Umbilical cord (tissue), 2 donors: ENCODE measurements around the gene H1-8. TPM values are rescaled to one million over a fixed set of nuclear protein-coding genes. Genes with fewer than 3 reads are reported as not detected.
"Not testable (repeated sequence)": the region's sequence is repeated elsewhere in the genome, so short reads cannot be mapped to it uniquely, and the experiment has no call there.

Source experiments
- DNase-seq: peaks from one replicate; pipeline ENCODE4 v3.0.0-alpha.2; 2015; ENCODE audit warnings: low spot score
- total RNA-seq: library from RNA; depleted of rRNA; stranded (reverse); fragments of >200 nt; gene quantifications from one replicate; pipeline ENCODE4 v1.2.3, GENCODE V29; 2014; ENCODE audit warnings: low replicate concordance; ENCODE audit not compliant: insufficient read depth

H1-8 gene
- not detected for total RNA-seq

- DNase-seq = no peak
Measured at GRCh38 chr3:129543156-129543790, at the start of gene H1-8. H1-8 (plus strand) TSS chr3:129543175; CDS start chr3:129543219, 44 bp downstream.

GRCh38 chr3:129493206-129493605, 49.8 kb upstream of the H1-8 start:
- no peak for DNase-seq

- DNase-seq = peak; percentile 28
Measured at GRCh38 chr3:129494499-129494898, 48.5 kb upstream of the H1-8 start.

- peak; percentile 76 for DNase-seq
Measured at GRCh38 chr3:129495006-129495639, 47.9 kb upstream of the H1-8 start.

- peak; percentile 83 for DNase-seq
Measured at GRCh38 chr3:129497876-129498275, 45.1 kb upstream of the H1-8 start.

GRCh38 chr3:129498603-129499488, 44.1 kb upstream of the H1-8 start:
- DNase-seq = not testable (repeated sequence)

- DNase-seq = not testable (repeated sequence)
Measured at GRCh38 chr3:129499604-129500333, 43.2 kb upstream of the H1-8 start.

- DNase-seq = no peak
Measured at GRCh38 chr3:129500334-129500658, 42.7 kb upstream of the H1-8 start.

GRCh38 chr3:129501630-129502029, 41.3 kb upstream of the H1-8 start:
- DNase-seq = no peak

GRCh38 chr3:129502641-129503408, 40.1 kb upstream of the H1-8 start:
- no peak for DNase-seq

- DNase-seq = no peak
Measured at GRCh38 chr3:129503471-129504291, 39.3 kb upstream of the H1-8 start.

- DNase-seq = no peak
Measured at GRCh38 chr3:129504471-129505100, 38.4 kb upstream of the H1-8 start.

- DNase-seq = no peak
Measured at GRCh38 chr3:129505341-129505740, 37.6 kb upstream of the H1-8 start.

- no peak for DNase-seq
Measured at GRCh38 chr3:129506231-129506742, 36.7 kb upstream of the H1-8 start.

- no peak for DNase-seq
Measured at GRCh38 chr3:129507181-129507831, 35.7 kb upstream of the H1-8 start.

- DNase-seq = no peak
Measured at GRCh38 chr3:129512595-129512994, 30.4 kb upstream of the H1-8 start.

- no peak for DNase-seq
Measured at GRCh38 chr3:129513705-129514104, 29.3 kb upstream of the H1-8 start.

GRCh38 chr3:129514110-129514509, 28.9 kb upstream of the H1-8 start:
- DNase-seq = no peak

- DNase-seq = no peak
Measured at GRCh38 chr3:129514563-129514962, 28.4 kb upstream of the H1-8 start.
